ENCODE results near the gene CHST4. TPM values are rescaled to one million over a fixed set of nuclear protein-coding genes. Genes with fewer than 3 reads are reported as not detected.

CHST4 gene
- total and polyA plus RNA-seq, 2 donors (not counting 3 experiments of a cell fraction or from before 2014, with no cell fraction given), result not detected

DNA sequence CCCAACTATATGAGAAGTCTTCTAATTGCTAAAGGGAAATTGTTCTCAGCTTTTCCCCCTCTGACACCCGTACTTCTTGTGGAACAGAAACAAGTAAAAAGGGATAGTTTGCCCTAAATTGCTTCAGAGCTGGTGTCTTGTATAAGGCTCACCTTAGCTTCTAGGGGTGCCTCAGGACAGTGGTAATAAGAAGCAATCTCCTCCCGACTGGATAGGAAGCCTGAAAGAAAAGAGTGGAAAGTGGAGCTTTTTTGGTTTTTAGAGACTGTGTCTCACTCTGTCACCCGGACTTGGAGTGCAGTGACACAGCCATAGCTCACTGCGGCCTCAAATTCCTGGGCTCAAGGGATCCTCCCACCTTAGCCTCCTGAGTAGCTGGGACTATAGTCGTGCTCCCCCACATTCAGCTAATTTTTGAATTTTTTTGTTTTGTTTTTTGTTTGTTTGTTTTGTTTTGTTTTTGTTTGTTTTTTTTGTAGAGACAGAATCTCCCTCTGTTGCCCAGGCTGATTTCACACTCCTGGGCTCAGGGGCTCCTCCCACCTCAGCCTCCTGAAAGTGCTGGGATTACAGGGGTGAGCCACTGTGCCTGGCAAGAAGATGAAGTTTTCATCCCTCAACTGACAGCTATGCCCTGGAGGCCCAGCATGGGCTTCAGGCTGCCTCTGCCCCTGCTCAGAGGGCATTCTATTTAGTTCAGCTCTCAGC lies 47.3 kb downstream of the CHST4 start:
- no peak for FAIRE-seq
- H3K4me3 ChIP-seq (replicated peaks in 1 of 3; ENCODE audit: insufficient read depth in 1 of 3, low read depth in 1 of 3, low read length in 3 of 3), result no peak overlapping the region
- no peaks in the 10 kb centered on the region for H3K79me2 ChIP-seq (ENCODE audit: control insufficient read depth, insufficient read depth, low read length)
- intact Hi-C loops (cut with micrococcal nuclease), result no loop called here
- ChIA-PET POLR2A (no interaction called here), CTCF (interaction anchor here (1.0 to 2.9 kb wide), 4 partner anchors 9 to 37 kb away, joined by 3 to 11 read pairs (median 6); no protein-coding TSS in a partner anchor)
- H3K9me1 ChIP-seq (replicated peaks; ENCODE audit: control insufficient read depth, extremely low read depth, insufficient read depth, low read length), result no peaks in the 10 kb centered on the region
- DNase-seq (ENCODE audit: low read depth, low spot score), result no peak
- H3K27me3 ChIP-seq (ENCODE audit: control insufficient read depth in 2 of 2, insufficient read depth in 2 of 2, low read length in 2 of 2), result peaks cover 0 to 2% of the 10 kb centered on the region in 2 experiments
- H3K4me1 ChIP-seq (ENCODE audit: control insufficient read depth, extremely low read depth, insufficient read depth, low read length), result no peaks in the 10 kb centered on the region
- dilution Hi-C loops (cut with MboI; ENCODE audit: extremely low pct_ligation_motif_present, low sequenced_read_pairs), result no loop called here
- no peak overlapping the region for H3K4me2 ChIP-seq (ENCODE audit: insufficient read depth, low read length)
- H4K20me1 ChIP-seq (replicated peaks; ENCODE audit: control insufficient read depth, extremely low read depth, insufficient read depth, low read length), result no peaks in the 10 kb centered on the region
- H3K9ac ChIP-seq (replicated peaks; ENCODE audit: extremely low read depth, insufficient read depth, low read length), result no peak overlapping the region
- H2AFZ ChIP-seq (ENCODE audit: low read depth, low read length), result no peak overlapping the region
- no peaks in the 10 kb centered on the region for H3K9me3 ChIP-seq (replicated peaks; ENCODE audit: control insufficient read depth, insufficient read depth, low read length)
- TF ChIP-seq GATA2 (IDR thresholded peaks at IDR 0.05; ENCODE audit: insufficient read depth, insufficient read length, low read depth, low read length), result no peak
- no peak for TF ChIP-seq MYC (IDR thresholded peaks at IDR 0.05; ENCODE audit: low read depth, low read length)
- no peak for TF ChIP-seq FOS (IDR thresholded peaks at IDR 0.05; ENCODE audit: borderline replicate concordance, insufficient read depth, low read length)
- no TSS peak for BruUV-seq (replicated peaks)
- H3K27ac ChIP-seq (ENCODE audit: insufficient read depth, low read depth, low read length), result no peak overlapping the region
- H3K36me3 ChIP-seq (ENCODE audit: control insufficient read depth in 2 of 2, extremely low read depth in 1 of 2, insufficient read depth in 2 of 2, low read length in 2 of 2), result no peaks in the 10 kb centered on the region

DNA sequence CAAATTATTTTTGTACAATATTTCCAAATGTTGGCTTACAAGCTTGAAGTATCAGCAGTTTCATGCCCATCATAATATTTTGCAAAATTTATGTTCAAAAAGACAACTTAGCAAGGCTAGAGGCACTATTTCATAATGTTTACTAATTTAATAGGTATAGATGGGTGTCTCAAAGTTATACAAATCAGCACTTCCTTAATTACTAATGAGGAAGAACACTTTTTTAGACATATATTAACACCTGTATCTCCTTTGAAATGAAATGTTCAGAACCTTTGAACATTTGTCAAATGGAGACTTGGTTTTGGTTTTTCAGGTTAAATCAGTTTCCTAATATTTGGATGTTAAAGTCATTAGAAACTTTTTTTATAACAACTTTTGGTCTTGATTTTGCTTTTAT lies 48.5 kb downstream of the CHST4 start:
- FAIRE-seq (no peak), DNase-seq (ENCODE audit: low read depth, low spot score) (no peak)
- no peaks in the 10 kb centered on the region for H3K4me1 ChIP-seq (ENCODE audit: control insufficient read depth, extremely low read depth, insufficient read depth, low read length)
- dilution Hi-C loops (cut with MboI; ENCODE audit: extremely low pct_ligation_motif_present, low sequenced_read_pairs), result no loop called here
- ChIA-PET CTCF (interaction anchor here (2.2 to 2.9 kb wide), 2 partner anchors 10 to 36 kb away, joined by 8 to 11 read pairs; no protein-coding TSS in a partner anchor), POLR2A (no interaction called here)
- H4K20me1 ChIP-seq (replicated peaks; ENCODE audit: control insufficient read depth, extremely low read depth, insufficient read depth, low read length), result no peaks in the 10 kb centered on the region
- no peak for TF ChIP-seq GATA2 (IDR thresholded peaks at IDR 0.05; ENCODE audit: insufficient read depth, insufficient read length, low read depth, low read length)
- TF ChIP-seq JUN (IDR thresholded peaks at IDR 0.05; ENCODE audit: borderline replicate concordance, insufficient read depth, insufficient read length, low read depth), result no peak
- TF ChIP-seq POLR2AphosphoS5 (IDR thresholded peaks at IDR 0.05; ENCODE audit: insufficient read depth, low read depth, low read length), result no peak
- TF ChIP-seq CTCF (IDR thresholded peaks at IDR 0.05; ENCODE audit: extremely low read depth in 1 of 2, insufficient read depth in 1 of 2, low read depth in 1 of 2, low read length in 2 of 2), result no peak
- TF ChIP-seq MYC (IDR thresholded peaks at IDR 0.05; ENCODE audit: low read depth, low read length), result no peak
- TF ChIP-seq, protein P1, sequence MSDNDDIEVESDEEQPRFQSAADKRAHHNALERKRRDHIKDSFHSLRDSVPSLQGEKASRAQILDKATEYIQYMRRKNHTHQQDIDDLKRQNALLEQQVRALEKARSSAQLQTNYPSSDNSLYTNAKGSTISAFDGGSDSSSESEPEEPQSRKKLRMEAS (IDR thresholded peaks at IDR 0.05; ENCODE audit: insufficient read depth, insufficient read length), result no peak
- no peak for TF ChIP-seq FOS (IDR thresholded peaks at IDR 0.05; ENCODE audit: borderline replicate concordance, insufficient read depth, low read length)
- TF ChIP-seq EZH2 (IDR thresholded peaks at IDR 0.05; ENCODE audit: borderline replicate concordance, low read depth, low read length, severe bottlenecking), result no peak
- TF ChIP-seq POLR2A (IDR thresholded peaks at IDR 0.05; ENCODE audit: low read depth, low read length), result no peak
- H3K79me2 ChIP-seq (ENCODE audit: control insufficient read depth, insufficient read depth, low read length), result no peaks in the 10 kb centered on the region
- H3K27ac ChIP-seq (ENCODE audit: insufficient read depth, low read depth, low read length), result no peak overlapping the region
- no peak overlapping the region for H3K4me3 ChIP-seq (replicated peaks in 1 of 3; ENCODE audit: insufficient read depth in 1 of 3, low read depth in 1 of 3, low read length in 3 of 3)
- no TSS peak for BruUV-seq (replicated peaks)
- H3K4me2 ChIP-seq (ENCODE audit: insufficient read depth, low read length), result no peak overlapping the region
- intact Hi-C loops (cut with micrococcal nuclease), result no loop called here
- no peak overlapping the region for H2AFZ ChIP-seq (ENCODE audit: low read depth, low read length)
- no peaks in the 10 kb centered on the region for H3K36me3 ChIP-seq (ENCODE audit: control insufficient read depth in 2 of 2, extremely low read depth in 1 of 2, insufficient read depth in 2 of 2, low read length in 2 of 2)
- H3K9me1 ChIP-seq (replicated peaks; ENCODE audit: control insufficient read depth, extremely low read depth, insufficient read depth, low read length), result no peaks in the 10 kb centered on the region
- H3K27me3 ChIP-seq (ENCODE audit: control insufficient read depth in 2 of 2, insufficient read depth in 2 of 2, low read length in 2 of 2), result peaks cover 0 to 2% of the 10 kb centered on the region in 2 experiments
- no peak overlapping the region for H3K9ac ChIP-seq (replicated peaks; ENCODE audit: extremely low read depth, insufficient read depth, low read length)
- H3K9me3 ChIP-seq (replicated peaks; ENCODE audit: control insufficient read depth, insufficient read depth, low read length), result no peaks in the 10 kb centered on the region
